Amygdala (tissue), 56 donors: ENCODE data around the gene ERV3-1.
"Not testable (repeated sequence)": the region's sequence is repeated elsewhere in the genome, so short reads cannot be mapped to it uniquely, and the experiment has no call there.

Experiments used
- DNase-seq, 56 donors: peaks; one replicate each; lab custom pipeline; 2025; lab: John Stamatoyannopoulos, UW

Gene ERV3-1

DNA sequence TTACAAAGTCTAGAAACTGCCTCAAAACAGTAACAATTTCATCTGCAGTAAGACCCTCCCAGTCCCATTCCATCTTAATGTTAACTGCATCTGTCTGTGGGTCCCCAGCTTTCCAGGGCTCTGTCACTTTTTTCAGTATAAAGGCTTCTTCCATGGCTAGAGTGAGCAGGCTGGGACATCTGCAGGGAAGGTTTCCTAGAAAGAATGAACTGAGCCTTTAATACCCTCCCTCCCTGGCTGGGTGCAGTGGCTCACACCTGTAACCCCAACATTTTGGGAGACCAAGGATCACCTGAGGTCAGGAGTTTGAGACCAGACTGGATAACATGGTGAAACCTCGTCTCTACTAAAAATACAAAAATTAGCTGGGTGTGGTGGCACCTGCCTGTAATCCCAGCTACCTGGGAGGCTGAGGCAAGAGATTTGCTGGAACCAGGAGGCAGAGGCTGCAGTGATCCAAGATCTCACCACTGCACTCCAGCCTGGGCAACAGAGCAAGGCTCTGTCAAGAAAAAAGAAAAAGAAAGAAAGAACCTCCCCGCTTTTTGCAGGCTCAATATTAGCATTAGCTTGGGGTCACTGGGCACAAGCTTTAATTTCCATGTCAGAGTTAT lies 3.4 kb downstream of the ERV3-1 start:
- no peak for DNase-seq

DNA sequence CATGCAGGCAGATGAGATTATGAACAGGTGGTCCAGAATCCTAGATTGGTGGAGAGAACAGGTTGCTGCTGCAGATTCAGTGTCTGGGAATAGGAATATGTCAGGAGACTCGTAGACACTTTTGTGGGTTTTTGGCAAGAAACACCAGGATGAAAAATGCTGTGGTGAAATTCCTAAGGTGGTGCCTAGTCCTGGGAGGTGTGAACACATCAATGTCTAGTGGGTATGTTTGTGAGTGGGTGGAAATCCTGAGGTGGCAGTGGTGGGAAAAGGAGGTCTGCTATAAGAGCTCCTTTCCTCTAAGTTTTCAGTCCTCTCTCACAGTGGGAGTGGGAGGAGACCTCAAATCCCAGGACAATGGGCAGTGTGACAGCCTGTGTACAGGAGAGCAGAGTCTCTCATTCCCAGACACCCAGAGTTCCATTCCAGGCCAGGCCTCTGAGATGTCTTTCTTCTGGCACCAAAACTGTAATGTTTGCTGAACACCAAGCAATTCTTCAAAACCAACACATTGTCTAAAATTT lies 5.1 kb downstream of the ERV3-1 start:
- DNase-seq = no peak

DNA sequence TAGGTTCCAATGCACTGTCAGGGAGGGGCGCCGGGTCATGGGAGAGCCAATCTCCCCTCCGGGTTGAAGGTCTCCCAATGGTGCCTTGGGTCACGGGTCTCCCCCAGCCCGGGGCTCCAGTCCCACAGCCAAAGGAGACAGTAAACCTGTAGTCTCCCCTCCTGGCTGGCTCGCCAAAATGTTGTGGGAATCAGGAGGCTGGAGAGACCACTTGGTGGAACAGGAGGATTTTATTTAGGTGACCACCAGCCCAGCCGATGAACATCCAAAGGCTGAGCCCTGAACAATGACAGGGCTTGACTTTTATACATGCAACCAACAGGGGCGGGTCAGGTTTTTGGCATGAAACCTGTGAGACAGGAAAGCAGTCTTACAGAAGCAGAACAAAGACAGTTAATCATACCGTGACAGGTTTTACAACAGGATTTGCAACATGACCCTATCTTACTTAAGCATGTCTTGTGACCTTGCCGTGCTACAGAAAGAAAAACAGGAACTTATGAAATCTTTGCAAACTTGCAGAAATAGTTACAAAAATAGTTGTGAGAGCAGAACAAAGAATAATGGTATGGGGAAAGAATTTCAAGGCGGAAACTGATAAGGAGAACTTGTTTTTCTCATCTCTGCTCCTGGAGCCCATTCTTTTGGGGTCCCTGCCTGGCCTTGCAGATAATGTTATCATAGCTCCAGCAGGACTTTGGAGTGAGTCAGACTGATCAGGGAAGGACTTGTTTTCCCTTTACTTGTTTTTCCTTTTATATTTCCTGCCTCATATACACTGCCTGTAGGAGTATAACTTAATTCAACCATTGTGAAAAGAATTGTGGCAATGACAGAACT lies 7.1 kb downstream of the ERV3-1 start:
- DNase-seq = no peak

DNA sequence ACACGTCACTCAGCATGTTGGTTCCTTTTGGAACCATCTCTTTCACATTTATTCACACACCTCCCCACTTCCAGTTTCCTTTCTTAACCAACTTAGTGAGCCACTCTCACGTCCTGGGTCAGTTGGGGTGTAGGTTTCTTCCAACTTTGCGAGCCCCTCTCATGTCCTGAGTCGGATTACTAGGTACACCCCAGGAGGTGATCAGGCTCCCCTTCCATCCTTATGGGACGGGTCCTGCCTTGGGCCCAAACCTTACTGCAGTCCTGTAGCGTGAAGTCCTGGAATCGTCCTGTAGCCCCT lies 7.7 kb downstream of the ERV3-1 start:
- no peak for DNase-seq

DNA sequence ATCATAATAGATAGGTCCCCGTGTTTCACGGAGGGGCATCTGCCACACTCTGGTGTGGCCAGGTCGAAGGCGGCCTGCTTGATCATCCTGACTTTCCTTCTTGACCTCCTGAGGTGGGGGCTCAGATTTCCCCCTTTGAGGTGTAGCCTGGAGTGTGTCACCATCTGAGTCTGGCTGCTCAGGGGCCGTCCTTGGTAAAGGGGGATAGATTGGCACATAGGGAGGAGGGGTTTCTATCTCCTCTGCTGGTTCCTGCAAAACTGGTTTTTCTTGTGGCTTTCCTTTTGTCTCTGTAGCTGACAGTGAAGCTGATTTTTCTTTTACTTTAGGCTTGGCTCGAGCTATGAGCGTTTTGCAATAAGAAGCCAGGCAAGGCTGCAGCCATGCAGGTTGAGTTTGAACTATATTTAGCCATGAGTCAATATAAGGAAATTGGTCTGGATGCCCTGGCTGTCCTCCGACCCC lies 8.5 kb downstream of the ERV3-1 start:
- DNase-seq = no peak

DNA sequence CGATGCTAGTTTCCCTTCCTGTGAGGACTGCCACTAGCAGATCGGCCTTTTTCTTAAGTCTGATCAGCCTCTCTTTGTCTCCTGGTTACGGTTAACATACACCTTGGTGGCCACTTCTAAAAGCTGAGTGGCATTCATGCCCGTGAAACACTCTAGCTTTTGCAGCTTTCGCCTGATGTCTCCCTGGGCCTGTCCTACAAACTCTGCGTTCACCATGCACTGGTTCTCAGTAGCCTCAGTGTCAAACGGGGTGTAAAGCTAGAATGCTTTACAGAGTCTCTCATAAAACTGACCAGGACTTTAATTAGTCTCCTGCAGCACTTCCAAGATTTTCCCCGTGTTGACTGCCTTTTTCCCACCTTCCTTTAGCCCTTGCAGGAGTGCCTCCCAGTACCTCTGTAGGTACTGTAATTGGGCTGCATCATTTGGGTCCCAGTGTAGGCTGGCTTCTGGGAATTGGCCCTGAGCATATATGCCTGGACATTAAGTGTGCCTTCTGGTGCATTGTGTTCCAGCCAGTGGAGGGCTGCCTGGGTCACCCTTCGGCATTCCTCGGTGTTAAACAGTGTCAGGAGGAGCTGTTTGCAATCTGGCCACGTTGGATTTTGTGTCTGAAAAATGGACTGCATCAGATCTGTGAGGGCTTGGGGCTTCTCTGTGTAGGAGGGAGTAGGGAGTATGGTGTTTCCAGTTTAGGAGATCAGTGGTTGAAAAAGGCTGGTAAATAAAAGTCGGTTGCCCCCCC lies 9.2 kb downstream of the ERV3-1 start:
- no peak for DNase-seq

DNA sequence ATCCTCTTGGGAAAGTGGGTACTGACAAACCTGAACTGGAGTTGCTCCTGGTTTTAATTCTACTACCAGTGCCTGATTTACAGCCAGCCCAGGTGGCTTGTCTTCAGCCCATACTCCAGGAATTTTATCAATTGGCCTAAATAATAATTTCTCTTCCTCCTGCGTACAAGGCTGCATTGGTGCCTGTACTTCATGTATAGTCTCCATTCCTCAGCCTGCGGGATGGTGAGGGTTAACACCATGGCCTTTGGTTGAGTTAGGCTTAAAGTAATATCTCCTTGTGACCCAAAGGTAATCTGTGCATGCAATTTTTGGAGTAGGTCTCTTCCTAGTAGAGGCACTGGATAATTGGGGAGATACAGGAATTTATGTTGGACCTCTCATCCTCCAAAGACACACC lies 10.2 kb downstream of the ERV3-1 start:
- DNase-seq = no peak

DNA sequence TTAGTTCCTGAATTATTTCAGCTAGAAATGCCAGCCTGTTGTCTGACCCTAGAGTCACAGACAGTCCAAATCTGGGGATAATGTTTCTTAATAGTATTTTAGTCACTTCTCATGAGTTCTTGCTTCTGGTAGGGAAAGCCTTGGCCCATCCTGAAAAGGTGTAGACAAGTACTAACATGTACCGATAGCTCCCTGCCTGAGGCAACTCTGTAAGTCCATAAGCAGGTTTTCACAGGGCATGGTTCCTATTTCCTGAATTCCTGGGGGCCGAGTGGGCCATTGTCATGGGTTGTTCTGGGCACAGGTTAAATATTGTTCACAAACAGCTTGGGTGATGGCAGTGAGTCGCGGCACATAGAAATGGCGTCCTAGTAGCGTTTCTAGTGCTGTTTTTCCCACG lies 12.6 kb downstream of the ERV3-1 start:
- DNase-seq = no peak

DNA sequence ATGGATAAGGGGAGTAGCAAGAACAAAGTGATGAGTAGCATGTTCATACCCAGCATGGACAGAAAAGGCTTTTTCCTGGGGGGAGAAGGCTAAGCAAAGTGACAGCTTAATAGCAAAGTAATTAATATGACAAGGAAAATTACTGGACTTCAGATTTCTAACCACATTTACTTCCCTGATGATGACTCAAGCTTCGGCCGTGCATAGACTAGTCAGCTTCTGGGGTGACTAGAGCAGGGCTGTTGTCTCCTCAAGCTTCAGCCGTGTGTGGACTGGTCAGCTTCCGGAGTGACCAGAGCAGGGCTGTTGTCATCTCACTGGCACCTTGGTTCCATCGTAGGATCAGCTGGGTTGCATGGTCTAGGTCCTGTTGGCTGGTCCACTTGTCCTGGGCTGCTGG lies 13.5 kb downstream of the ERV3-1 start:
- no peak for DNase-seq

DNA sequence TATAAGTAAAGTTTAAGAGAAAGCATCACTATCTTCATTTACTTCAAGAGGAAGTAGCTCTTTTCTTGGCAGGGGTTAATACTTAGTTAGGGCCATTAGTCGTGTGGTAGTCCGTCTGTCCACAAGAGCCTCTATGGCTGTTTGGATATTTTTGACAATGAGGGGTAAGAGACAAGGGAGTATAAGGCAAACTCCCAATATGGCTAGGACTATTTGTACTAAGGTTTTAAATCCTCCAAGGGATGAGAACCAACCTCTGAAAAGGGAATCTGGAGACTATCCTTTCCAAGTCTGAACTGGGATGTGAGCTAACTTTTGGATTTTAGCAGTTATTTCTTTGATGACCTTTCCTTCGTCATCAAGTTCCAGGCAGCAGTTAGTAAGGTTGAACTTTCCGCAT lies 15.6 kb downstream of the ERV3-1 start, which contains the start of gene ZNF117:
ZNF117 (minus strand) TSS at position 101 of the 400 bp plus-strand sequence.
- no peak for DNase-seq

DNA sequence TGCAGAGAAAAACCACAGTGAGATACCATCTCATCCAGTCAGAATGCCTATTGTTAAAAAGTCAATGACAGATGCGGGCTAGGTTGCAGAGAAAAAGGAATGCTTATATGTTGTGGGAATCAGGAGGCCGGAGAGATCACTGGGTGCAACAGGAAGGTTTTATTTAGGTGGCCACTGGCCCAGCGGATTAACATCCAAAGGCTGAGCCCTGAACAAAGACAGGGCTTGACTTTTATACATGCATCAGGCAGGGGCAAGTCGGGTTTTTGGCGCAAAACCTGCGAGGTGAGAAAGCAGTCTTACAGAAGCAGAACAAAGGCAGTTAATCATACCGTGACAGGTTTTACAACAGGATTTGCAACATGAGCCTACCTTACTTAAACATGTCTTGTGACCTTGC lies 16.3 kb downstream of the ERV3-1 start:
- DNase-seq = no peak

DNA sequence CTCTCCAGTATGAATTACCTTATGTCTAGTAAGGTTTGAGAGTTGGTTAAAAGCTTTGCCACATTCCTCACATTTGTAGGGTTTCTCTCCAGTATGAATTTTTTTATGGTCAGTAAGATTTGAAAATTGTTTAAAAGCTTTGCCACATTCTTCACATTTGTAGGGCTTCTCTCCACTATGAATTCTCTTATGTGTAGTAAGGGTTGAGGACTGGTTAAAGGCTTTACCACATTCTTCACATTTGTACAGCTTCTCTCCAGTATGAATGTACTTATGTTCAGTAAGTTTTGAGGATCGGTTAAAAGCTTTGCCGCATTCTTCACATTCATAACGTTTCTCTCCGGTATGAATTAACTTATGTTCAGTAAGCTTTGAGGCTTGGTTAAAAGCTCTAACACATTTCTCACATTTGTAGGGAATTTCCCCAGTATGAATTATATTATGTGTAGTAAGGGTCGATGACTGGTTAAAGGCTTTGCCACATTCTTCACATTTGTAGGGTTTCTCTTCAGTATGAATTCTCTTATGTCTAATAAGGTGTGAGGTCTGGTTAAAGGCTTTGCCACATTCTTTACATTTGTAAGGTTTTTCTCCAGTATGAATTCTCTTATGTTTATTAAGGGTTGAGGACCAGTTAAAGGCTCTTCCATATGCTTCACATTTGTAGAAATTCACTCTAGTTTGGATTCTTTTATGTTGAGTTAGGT lies 27.8 kb downstream of the ERV3-1 start:
- DNase-seq = no peak

DNA sequence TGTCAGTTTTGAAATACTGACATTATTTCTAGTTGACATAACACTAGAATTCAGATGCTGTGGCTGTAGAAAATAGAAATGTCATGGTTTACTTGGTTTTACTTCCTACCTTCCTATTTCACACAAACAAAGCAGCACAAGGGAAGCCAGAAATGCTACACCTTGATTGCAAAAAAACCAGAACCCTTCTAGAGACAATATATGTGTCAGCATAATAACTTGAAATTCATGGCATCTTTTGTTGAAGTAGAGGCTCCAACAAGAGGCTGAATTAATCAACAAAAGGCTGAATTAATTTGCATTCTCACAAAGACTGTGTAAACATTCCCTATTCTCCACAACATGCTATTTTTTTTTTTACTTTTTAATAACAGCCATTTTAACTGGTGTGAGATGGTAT lies 40.9 kb downstream of the ERV3-1 start:
- DNase-seq = no peak

DNA sequence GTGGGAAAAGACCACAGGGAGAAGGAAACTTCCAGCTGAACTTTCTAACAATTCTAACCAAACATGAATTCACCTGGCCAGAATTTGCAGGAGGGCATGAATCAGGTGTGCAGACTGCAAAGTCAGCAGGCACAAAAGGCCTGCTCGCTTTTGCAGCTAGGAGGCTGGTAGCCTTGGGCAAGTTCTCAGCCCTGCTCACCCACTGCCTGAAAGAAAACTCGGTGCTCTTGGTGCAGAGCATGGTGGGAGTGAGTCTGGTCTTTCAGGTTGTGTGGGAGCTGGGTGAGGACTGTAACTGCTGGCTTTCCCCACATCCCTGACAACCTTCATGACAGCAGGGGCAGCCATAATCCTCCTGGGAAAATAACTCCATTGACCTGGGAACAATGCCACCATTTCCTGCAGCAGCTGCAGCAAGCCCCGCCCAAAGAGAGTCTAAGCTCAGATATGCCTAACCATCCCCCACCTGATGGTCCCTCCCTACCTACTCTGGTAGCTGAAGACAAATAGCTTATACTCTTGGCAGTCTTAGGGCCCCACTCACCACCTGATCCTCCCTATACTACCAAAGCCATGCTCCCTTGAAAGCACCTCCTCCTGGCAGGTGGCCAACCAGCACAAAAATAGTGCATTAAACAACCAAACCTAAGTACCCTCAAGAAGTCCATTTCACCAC lies 47.3 kb downstream of the ERV3-1 start:
- DNase-seq = no peak

DNA sequence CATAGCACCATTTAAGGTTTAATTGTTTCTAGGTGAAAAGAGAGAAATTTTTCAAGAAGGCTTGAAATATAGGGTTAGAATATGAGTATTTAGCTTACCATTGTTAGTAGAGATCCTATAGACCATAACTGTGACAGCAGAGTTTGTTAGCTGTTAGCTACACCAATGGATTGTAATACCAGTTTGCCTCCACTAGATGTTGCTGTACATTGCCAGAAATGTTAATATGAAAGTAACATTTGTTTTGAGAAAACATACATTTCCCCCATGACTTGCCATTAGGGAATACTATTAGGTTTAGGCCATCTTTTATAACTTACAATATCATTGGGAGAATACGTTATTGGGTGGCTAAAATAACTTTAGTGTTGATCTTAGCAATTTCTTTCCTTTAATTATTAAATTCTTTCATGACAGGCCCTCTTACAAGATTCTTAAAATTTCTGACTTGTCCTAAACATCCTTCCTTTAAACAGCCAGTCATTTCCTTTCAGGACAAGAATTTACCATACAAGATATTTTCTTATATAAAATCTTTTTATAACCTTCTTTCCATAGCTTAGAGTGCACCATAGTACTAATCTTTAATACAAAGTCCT lies 55.1 kb downstream of the ERV3-1 start:
- peak in 2 of 56 donors; percentile 9 to 10 for DNase-seq

DNA sequence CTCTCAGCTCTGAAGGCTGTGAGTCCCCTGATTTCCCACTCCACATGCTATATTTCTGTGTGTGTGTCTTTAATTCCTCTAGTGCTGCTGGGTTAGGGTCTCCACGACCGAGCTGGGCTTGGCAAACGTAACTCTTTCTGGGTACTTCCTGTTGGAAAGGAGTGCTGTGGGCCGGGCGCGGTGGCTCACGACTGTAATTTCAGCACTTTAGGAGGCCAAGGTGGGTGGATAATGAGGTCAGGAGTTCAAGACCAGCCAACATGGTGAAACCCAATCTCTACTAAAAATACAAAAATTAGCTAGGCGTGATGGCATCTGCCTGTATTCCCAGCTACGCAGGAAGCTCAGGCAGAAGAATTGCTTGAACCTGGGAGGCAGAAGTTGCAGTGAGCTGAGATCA lies 55.8 kb downstream of the ERV3-1 start:
- not testable (repeated sequence) for DNase-seq

DNA sequence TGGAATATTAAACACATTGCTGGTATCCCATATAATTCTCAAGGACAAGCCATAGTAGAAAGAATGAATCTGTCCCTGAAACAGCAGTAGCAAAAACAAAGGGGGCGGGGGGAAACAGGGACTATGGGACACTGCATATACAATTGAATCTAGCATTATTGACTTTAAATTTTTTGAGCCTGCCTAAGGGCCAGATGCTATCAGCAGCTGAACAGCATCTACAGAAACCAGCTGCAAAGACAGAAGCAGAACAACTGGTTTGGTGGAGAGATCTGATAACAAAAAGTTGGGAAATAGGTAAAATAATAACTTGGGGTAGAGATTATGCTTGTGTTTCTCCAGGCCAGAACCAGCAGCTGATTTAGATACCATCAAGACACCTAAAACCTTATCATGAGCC lies 57.7 kb downstream of the ERV3-1 start:
- not testable (repeated sequence) for DNase-seq

DNA sequence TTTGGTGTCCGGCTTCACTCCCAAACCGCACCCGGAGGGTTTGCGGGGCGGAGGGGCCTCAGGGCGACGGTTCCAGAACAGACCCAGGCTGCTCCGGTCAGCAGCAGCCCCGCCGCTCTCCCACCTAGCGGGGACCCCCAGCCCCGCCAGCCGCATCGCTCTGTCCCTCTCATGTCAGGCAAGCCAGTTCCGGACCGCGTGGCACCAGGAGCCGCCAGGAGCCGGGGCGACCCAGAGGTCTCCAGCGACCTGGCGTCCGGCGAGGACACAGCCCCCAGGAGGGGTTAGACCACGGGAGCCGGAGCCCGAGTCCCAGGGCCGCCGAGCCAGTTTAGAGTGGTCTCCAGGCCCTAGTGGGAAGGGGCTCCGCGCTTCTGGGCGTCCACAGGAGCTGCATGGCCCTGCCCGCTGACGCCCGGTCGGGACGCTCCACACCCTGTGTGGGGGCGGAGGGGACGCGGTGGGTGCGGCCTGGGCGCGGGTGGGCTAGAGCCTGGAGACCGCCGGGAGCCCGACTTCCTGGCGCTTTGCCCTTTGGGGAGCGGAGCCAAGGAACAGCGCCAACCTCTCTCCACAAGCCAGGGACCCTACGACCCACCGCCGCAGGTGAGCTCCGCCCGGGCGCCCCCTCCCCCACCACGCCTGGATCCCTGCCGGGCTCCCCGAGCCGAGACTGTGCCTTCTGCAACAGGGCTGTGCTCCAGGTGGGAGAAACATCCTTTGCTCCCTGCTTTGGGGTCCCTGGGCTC lies 59.1 kb downstream of the ERV3-1 start:
- peak in 3 of 56 donors; percentile 14 to 28 (median 18) for DNase-seq

DNA sequence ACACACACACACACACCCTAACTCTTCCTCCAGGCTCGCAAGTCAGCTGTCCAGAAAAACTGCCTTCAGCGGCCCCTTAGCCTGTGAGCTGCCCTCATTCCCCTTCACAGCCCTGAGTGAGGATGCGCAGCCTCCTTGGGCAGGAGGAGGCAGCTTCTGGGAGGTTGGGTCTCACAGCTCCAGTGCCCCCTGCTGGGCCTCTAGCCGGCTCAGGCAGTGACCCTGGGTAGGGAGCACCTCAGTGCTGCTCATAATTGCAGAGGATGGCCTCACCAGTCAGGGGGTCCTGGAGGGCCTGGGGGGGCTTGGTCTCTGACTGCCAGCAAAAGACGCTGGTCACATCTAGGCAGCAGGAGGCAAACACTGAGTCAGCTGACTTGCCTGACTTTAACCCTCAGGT lies 59.7 kb downstream of the ERV3-1 start:
- no peak for DNase-seq
